DND-41 (cell line): ENCODE results near the gene PRPSAP1.

Experiments used
- ATAC-seq: fragments of 200-7000 bp; cut with Tn5 transposase; 3 replicates; pipeline ENCODE4 v1.9.1; 2021; ENCODE audit warnings: low read depth; ENCODE audit not compliant: insufficient read depth
- DNase-seq: peaks from one replicate; pipeline ENCODE4 v3.0.0-alpha.2; 2020
- H2AFZ ChIP-seq: 2 replicates; pipeline ENCODE4 v1.6.0; 2012; ENCODE audit warnings: low read depth, low read length
- H3K27ac ChIP-seq: 2 replicates; pipeline ENCODE4 v1.5.1; 2012; ENCODE audit warnings: low read length, inconsistent platforms
- H3K27me3 ChIP-seq: fragments of 200-600 bp; sonication (generic); 2 replicates; pipeline ENCODE4 v1.6.0; 2012; ENCODE audit warnings: low read length, mild to moderate bottlenecking, inconsistent platforms; ENCODE audit not compliant: insufficient read depth, poor library complexity
- H3K36me3 ChIP-seq: 2 replicates; pipeline ENCODE4 v1.5.1; 2012; ENCODE audit warnings: low read length, inconsistent platforms; ENCODE audit not compliant: insufficient read depth
- H3K4me1 ChIP-seq: 2 replicates; pipeline ENCODE4 v1.5.1; 2012; ENCODE audit warnings: mild to moderate bottlenecking, low read length; ENCODE audit not compliant: insufficient read depth
- H3K4me2 ChIP-seq: 2 replicates; pipeline ENCODE4 v1.6.0; 2012; ENCODE audit warnings: mild to moderate bottlenecking, moderate library complexity, low read length, inconsistent platforms; ENCODE audit not compliant: insufficient read depth
- H3K4me3 ChIP-seq, 2 experiments: fragments of 200-600 bp in 1 of 2; shearing (Covaris generic) in 1 of 2; 2 replicates each; pipeline ENCODE4 v1.5.1; 2012 to 2016; ENCODE audit warnings: inconsistent platforms in 2 of 2, low read length in 2 of 2, mild to moderate bottlenecking in 2 of 2, low read depth in 1 of 2, moderate library complexity in 1 of 2
- H3K79me2 ChIP-seq: 2 replicates; pipeline ENCODE4 v1.6.0; 2012; ENCODE audit warnings: low read length, inconsistent platforms; ENCODE audit not compliant: insufficient read depth
- H3K9ac ChIP-seq: 2 replicates; pipeline ENCODE4 v1.6.0; 2012; ENCODE audit warnings: low read depth, mild to moderate bottlenecking, inconsistent platforms, low read length, moderate library complexity
- H3K9me3 ChIP-seq: 2 replicates; pipeline ENCODE4 v1.5.1; 2012; ENCODE audit warnings: low read length, moderate library complexity, mild to moderate bottlenecking, inconsistent platforms; ENCODE audit not compliant: insufficient read depth, severe bottlenecking
- H4K20me1 ChIP-seq: 2 replicates; pipeline ENCODE4 v1.6.0; 2012; ENCODE audit warnings: low read length; ENCODE audit not compliant: insufficient read depth
- CTCF ChIP-seq: IDR thresholded peaks from 2 replicates; pipeline ENCODE4 v1.5.1; 2012; ENCODE audit warnings: borderline replicate concordance, low read length, moderate library complexity, mild to moderate bottlenecking; ENCODE audit not compliant: poor library complexity, severe bottlenecking; ENCODE audit errors: extremely low read depth
- EZH2 ChIP-seq: IDR thresholded peaks from 3 replicates; pipeline ENCODE4 v1.6.1; 2012; ENCODE audit warnings: borderline replicate concordance, low read depth, mild to moderate bottlenecking, moderate library complexity, low read length, inconsistent platforms; ENCODE audit not compliant: severe bottlenecking

PRPSAP1 gene

DNA sequence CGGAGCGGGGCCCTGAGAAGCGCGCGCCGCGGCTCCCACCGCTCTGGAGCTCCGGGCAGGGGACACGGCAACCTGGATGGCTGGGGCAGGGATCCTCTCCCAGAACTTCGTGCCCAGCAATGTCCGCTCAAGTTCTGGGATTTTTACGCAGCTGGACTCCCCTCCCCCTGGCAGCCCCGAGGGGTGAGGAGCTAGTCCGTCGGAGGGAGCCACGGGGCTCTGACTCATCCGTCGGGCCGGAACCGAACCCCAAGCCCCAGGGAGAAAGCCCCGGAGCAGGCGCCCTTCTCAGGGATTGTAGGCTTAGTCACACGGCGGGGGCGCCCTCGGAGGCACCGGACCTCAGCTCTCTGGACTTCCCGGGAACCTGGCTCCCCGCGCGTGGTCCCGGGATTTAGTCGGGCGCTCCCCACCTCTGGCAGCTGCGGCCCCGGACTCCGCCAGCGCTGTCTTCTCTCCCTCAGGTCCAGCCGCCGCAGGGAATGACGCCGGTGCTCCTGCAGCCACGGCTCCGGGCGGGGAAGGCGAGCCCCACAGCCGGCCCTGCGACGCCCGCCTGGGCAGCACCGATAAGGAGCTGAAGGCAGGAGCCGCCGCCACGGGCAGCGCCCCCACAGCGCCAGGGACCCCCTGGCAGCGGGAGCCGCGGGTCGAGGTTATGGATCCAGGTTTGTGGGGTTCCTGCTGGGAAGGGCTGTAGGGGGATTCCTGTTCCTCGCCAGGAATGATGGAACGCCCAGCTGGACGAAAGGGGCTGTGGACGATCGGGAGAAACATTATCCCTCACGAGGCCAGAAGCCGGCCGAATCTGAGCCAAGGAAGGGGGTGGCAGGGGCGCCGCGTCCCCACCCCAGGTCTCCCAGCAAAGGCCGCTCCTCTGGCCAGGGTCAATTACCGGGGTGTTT is 31.5 kb upstream of the PRPSAP1 start:
- no peaks in the 10 kb centered on the region for H3K9me3 ChIP-seq
- no peaks in the 10 kb centered on the region for H3K79me2 ChIP-seq
- no peak for ATAC-seq
- no peak overlapping the region for H3K27ac ChIP-seq
- no peak for DNase-seq
- H3K9ac ChIP-seq: peak overlapping the region; percentile 72
- H3K36me3 ChIP-seq: peaks cover 3% of the 10 kb centered on the region
- peaks cover 28% of the 10 kb centered on the region for H3K4me1 ChIP-seq
- H4K20me1 ChIP-seq: 0 out of 2 replicates have a peak, but pooled peaks cover 3% of the 10 kb centered on the region
- H3K4me2 ChIP-seq: peak overlapping the region; percentile 81
- TF ChIP-seq EZH2 (no peak), CTCF (no peak)
- peak overlapping the region; percentile 77; the same call in 1 of the 2 replicates for H2AFZ ChIP-seq
- peaks cover 15% of the 10 kb centered on the region for H3K27me3 ChIP-seq
- peak overlapping the region in 1 of 2 experiments; percentile 56; a peak in 2 of 4 replicates for H3K4me3 ChIP-seq

DNA sequence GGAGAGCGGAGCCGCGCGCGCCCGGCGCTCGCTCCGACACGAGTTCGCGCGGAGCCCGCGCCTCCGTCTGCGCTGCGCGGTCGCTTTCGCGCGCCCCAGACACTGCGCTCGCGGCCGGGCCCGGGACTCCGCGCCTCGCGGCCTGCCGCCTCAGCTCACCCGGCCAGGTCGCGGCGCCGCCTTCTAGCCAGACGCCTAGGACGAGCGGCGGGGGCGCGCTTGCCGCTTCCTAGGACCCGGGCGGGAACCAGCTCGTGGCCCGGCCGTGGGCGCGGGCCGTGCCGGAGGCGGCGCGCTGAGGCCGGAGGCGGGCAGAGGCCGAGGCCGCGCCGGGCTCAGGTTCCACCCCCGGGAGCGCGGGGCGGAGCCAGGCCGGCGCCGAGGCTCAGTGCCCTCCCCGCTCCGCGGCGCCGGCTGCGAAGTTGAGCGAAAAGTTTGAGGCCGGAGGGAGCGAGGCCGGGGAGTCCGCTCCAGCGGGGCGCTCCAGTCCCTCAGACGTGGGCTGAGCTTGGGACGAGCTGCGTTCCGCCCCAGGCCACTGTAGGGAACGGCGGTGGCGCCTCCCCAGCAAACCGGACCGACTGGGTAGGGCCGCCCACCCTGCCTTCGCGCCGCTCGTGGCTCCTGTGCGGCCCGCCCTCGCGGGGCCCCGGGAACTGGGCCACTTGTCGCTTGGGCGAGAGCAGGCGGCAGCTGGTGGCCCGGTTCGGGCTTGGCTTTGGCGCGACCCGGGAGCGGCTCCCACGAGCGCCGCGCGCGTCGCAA is 30.7 kb upstream of the PRPSAP1 start, which contains the start of gene SPHK1:
Gene SPHK1 (plus strand): TSS at position 388 of the 765 bp plus-strand sequence. CDS start 1,036 bp downstream, outside the sequence.
- DNase-seq (peak; percentile 70), ATAC-seq (peak; percentile 73)
- Histone ChIP-seq H4K20me1 (0 out of 2 replicates have a peak, but pooled peaks cover 3% of the 10 kb centered on the region), H3K4me2 (peak within 1 kb of the TSS; percentile 81), H3K36me3 (no peaks in the 10 kb centered on the region), H3K9ac (peak within 1 kb of the TSS; percentile 72), H3K4me1 (peaks cover 28% of the 10 kb centered on the region), H3K27ac (peak within 1 kb of the TSS; percentile 3), H2AFZ (peak within 1 kb of the TSS; percentile 77), H3K4me3 (peak within 1 kb of the TSS; percentile 36 to 56; a peak in 3 of 4 replicates), H3K79me2 (no peaks in the 10 kb centered on the region), H3K27me3 (peaks cover 15% of the 10 kb centered on the region), H3K9me3 (no peaks in the 10 kb centered on the region)
- TF ChIP-seq EZH2 (no peak), CTCF (no peak)

GRCh38 chr17:76383546-76384221 is 30.0 kb upstream of the PRPSAP1 start:
- peak; percentile 53 for ATAC-seq
- H3K4me2 ChIP-seq: peak overlapping the region; percentile 81
- peak overlapping the region; percentile 72 for H3K9ac ChIP-seq
- no peak for TF ChIP-seq EZH2
- TF ChIP-seq CTCF: peak; percentile 39
- peak overlapping the region; percentile 3 for H3K27ac ChIP-seq
- peaks cover 28% of the 10 kb centered on the region for H3K4me1 ChIP-seq
- peak overlapping the region; percentile 77 for H2AFZ ChIP-seq
- no peaks in the 10 kb centered on the region for H3K79me2 ChIP-seq
- H3K27me3 ChIP-seq: peaks cover 15% of the 10 kb centered on the region
- 0 out of 2 replicates have a peak, but pooled peaks cover 3% of the 10 kb centered on the region for H4K20me1 ChIP-seq
- H3K9me3 ChIP-seq: no peaks in the 10 kb centered on the region
- H3K4me3 ChIP-seq: peak overlapping the region; percentile 36 to 56; a peak in 3 of 4 replicates
- H3K36me3 ChIP-seq: no peaks in the 10 kb centered on the region
- DNase-seq: peak; percentile 70
